DMS153 (cell line): ENCODE measurements around the gene NADSYN1.

Experiments used
- DNase-seq: peaks from one replicate; lab custom pipeline; 2025; lab: John Stamatoyannopoulos, UW

Gene NADSYN1

DNA sequence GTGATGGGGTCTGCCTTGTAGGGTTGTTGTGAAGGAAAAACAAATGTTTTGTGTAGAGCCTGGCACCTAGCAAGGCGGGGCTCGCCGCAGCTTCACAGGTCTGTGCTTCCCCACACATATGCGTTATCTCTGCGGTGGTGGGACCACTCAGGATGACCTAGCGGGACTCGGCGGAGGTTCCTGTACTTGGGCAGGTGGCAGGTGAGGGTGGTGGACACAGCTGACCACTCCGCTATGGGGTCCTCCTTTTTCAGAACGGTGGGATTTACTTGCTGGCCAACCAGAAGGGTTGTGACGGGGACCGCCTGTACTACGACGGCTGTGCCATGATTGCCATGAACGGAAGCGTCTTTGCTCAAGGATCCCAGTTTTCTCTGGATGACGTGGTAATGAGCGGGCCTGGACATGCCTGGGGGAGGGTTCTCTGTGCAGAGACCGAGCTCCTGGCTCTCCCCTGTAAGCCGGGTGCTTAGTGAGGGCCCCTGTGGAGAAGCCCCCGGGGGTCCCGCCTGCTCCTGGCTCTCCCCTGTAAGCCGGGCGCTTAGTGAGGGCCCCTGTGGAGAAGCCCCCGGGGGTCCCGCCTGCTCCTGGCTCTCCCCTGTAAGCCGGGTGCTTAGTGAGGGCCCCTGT, 21.3 kb downstream of the NADSYN1 start:
- DNase-seq: no peak

- DNase-seq: no peak
Measured at GRCh38 chr11:71474771-71475483, 21.9 kb downstream of the NADSYN1 start.

GRCh38 chr11:71476031-71476430, 23.0 kb downstream of the NADSYN1 start:
- DNase-seq: no peak

- no peak for DNase-seq
Measured at GRCh38 chr11:71476926-71477640, 24.1 kb downstream of the NADSYN1 start.

GRCh38 chr11:71477641-71478527, 24.9 kb downstream of the NADSYN1 start:
- DNase-seq: no peak

DNA sequence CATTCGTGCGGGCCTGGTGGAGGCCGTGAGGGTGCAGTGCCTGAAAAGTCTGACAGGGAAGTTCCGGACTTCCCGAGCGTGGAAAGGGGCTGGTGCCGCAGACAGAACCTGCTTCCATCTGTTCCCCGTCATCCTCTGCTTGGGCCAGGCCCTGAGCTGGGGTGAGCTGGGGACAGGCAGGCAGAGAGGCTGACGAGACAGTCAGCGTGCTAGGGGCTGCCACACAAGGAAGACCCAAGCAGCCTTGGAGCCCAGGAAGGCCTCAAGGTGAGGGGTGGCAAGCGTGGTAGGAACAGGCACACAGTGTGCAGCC, 25.5 kb downstream of the NADSYN1 start:
- no peak for DNase-seq

DNA sequence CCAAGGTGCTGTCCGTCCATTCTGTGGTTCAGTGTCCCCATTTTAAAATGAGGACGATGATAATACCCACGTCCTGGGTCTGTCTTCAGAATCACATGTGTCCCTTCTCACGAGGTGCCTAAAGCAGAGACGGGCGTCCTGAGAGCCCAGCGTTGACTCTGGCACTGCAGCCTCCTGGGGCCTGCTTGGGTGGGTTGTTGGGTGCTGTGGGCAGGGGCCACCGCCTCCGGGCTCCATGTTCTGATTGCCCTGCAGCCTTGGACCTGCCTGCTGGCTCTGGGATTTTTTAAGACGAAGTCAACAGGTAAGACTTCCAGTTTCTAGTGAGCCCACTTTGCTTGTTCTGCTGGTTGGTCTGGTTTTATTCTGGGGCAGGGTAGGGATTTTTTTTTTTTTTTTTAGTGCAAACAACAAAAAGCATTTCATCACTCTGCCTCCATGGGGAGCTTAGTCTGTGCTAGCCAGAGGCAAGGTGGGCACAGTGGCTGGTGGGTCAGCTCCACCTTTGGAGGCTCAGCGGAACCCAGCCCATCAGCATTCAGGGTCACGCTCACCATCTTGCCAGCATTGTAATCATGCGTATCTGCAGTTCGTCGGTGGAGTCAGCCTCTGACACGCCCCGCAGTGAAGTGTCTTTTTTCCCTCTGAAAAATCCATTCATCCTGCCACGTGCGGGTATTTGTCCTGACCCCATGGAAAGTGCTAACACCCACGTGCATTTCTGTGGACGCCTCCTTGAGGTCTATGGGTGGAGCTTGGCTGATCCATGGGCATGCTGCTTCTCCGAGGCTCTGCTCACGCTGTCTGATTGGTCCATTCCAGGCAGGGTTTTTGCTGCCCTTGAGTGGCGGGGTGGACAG, 28.3 kb downstream of the NADSYN1 start:
- DNase-seq: no peak

DNA sequence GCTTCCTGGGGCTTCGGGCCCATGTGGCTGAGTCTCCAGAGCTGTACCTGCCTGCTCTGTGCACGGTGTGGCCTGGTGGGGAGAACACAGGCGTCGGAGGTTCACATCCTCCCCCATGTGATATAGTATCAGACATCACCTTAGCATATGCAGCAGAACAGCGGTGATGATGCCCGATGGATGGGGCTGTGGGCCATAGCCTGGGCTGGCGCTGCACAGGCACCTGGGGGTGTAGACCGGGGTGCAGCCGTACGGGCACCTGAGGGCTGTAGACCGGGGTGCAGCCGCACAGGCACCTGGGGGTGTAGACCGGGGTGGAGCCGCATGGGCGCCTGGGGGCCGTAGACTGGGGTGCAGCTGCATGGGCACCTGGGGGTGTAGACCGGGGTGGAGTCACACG, 29.2 kb downstream of the NADSYN1 start:
- no peak for DNase-seq

DNA sequence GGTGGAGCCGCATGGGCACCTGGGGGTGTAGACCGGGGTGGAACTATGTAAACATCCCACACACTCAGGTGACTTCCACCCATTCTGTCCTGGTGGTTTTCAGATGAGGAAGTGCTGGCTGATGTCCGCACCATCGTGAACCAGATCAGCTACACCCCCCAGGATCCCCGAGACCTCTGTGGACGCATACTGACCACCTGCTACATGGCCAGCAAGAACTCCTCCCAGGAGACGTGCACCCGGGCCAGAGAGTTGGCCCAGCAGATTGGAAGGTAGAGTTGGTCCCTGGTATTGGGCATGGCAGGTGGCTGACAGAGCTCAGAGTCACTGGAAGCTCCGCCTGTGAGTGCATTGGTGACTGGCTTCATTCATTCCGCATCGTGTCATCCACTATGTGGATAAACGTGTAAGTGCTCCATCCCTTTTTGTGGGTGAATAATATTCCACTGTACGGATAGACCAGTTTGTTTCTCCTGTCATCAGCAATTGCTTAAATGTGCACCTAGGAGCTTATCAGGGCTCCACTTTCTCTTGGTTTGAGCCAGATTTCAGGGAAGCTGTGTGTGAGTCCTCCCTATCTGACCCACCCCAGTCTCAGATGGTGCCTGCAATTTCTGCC, 29.9 kb downstream of the NADSYN1 start:
- no peak for DNase-seq

GRCh38 chr11:71483692-71484091, 30.7 kb downstream of the NADSYN1 start:
- no peak for DNase-seq

DNA sequence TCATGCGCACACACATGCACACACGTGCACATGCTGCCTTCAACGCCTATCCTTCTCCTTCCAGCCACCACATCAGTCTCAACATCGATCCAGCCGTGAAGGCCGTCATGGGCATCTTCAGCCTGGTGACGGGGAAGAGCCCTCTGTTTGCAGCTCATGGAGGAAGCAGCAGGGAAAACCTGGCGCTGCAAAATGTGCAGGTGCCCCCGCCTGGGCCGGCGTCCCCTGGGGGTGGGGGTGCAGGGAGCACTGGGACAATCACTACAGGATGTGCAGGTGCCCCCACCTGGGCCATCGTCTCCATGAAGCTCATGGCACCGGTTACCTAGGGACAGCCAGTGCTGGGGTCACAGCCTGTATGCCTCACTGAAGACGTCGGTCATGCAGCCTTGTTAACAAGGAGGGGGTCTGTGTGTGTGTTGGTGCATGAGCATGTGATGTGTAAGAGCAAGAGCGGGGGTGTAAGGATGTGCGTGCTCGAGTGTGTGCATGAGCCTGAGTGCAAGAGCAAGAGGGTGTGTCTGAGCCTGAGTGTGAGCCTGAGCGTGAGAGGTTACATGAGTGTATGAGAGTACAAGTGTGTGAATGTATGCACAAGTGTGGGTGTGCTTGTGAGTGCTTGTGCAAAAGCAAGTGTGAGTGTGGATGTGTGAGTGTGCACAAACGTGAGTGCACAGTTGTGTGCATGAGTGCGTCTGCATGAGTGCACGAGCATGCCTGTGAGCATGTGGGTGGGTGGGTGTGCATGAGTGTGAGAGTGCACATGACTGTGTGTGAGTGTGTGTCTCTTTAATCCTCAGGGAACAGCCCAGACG, 31.5 kb downstream of the NADSYN1 start:
- no peak for DNase-seq

GRCh38 chr11:71485063-71485399, 32.0 kb downstream of the NADSYN1 start:
- DNase-seq: no peak

DNA sequence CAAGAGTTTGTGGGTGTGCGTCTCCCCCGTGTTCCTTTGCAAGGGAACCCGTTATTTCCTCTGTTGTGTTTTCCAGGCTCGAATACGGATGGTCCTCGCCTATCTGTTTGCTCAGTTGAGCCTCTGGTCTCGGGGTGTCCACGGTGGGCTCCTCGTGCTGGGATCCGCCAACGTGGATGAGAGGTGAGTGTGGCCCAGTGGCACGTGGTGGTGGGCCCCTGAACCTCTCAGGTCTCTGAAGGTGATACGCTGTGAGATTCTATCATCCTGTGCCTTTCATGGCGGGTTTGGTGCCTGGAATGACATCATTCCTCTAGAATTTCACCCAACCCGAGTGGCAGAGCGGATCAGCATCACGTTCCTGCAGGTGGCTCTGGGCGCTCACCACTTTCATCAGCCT, 32.5 kb downstream of the NADSYN1 start:
- DNase-seq: no peak

- no peak for DNase-seq
Measured at GRCh38 chr11:71486320-71486719, 33.3 kb downstream of the NADSYN1 start.

- no peak for DNase-seq
Measured at GRCh38 chr11:71488681-71489270, 35.8 kb downstream of the NADSYN1 start.

DNA sequence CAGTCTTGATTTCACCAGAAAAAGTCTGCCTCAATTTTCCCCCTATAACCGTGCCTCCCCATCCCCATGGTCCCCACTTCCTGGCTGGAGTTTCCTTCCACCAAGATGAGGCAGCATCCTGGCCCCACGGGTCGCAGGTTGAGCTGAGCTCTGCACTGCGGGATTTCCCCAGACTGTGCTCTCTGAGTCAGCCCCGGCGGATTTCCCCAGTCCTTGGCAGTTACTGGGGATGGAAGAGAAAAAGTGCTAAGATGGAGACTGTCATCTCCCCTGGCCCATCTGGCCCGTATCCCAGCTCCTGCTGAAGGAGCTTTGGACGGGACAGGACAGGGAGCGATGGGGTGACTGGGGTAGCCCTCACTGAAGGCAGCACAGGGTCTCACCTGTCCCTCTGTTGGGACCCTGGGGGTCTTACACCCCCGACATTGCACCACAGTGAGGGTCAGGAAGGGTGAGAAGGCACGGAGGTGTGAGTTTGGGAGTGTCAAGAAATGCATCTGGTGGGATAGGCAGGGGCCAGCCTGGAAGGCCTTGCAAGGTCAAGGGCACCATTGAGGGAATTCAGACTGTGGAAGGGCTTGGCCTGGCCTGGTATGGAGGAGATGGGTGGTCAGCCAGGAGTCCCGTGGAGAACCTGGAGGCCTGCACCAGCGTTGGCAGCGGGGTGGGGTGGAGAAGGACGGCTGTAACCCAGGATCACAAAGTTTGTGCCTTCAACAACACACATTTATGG, 36.5 kb downstream of the NADSYN1 start:
- DNase-seq: no peak

- no peak for DNase-seq
Measured at GRCh38 chr11:71490044-71490730, 37.2 kb downstream of the NADSYN1 start.

DNA sequence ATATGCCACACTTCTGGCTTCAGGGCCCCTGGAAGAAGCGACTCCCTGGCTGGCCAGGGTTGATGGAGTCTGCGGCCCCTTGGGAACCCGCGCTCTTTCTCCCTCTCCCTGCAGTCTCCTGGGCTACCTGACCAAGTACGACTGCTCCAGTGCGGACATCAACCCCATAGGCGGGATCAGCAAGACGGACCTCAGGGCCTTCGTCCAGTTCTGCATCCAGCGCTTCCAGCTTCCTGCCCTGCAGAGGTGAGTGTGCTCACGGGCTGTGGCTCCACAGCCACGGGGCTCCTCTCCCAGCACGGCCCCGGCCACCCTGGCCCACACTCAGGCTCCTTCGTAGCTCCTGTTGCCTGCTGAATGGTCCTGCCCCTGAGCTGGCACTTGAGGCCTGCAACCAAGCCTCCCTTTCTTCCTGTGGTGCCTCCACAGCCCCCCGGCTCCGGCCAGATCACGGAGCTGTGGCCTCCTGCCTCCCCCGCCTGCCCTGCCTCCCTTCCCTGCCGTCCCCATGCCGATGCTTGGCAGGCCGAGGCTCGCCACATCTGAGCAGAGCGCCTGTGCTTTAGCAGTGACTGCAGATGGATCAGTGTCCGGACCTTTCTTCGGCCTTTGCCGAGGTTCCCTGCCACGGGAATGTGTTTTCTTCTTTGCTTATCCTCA, 37.9 kb downstream of the NADSYN1 start:
- DNase-seq: no peak
